ENCODE data around the gene FASTK.

FASTK gene

GRCh38 chr7:151115836-151116418, 35.3 kb upstream of the FASTK start:
- Histone ChIP-seq H3K4me3 (ENCODE audit: low read length) (no peak overlapping the region), H3K27me3 (ENCODE audit: control insufficient read depth, insufficient read depth, low read length) (no peaks in the 10 kb centered on the region), H3K4me1 (ENCODE audit: control insufficient read depth, insufficient read depth, low read length) (peaks cover 39% of the 10 kb centered on the region), H3K9me3 (ENCODE audit: control insufficient read depth, low read length) (no peaks in the 10 kb centered on the region), H3K9ac (ENCODE audit: low read length) (peak overlapping the region; percentile 53), H3K36me3 (ENCODE audit: control insufficient read depth, insufficient read depth, low read length) (no peaks in the 10 kb centered on the region)

GRCh38 chr7:151115121-151115835, 34.7 kb upstream of the FASTK start:
- H3K36me3 ChIP-seq (ENCODE audit: control insufficient read depth, insufficient read depth, low read length), result no peaks in the 10 kb centered on the region
- peaks cover 45% of the 10 kb centered on the region for H3K4me1 ChIP-seq (ENCODE audit: control insufficient read depth, insufficient read depth, low read length)
- H3K4me3 ChIP-seq (ENCODE audit: low read length), result no peak overlapping the region
- H3K9ac ChIP-seq (ENCODE audit: low read length), result peak overlapping the region; percentile 53
- H3K9me3 ChIP-seq (ENCODE audit: control insufficient read depth, low read length), result no peaks in the 10 kb centered on the region
- no peaks in the 10 kb centered on the region for H3K27me3 ChIP-seq (ENCODE audit: control insufficient read depth, insufficient read depth, low read length)

GRCh38 chr7:151114151-151115090, 33.8 kb upstream of the FASTK start:
- no peaks in the 10 kb centered on the region for H3K9me3 ChIP-seq (ENCODE audit: control insufficient read depth, low read length)
- no peaks in the 10 kb centered on the region for H3K36me3 ChIP-seq (ENCODE audit: control insufficient read depth, insufficient read depth, low read length)
- H3K4me1 ChIP-seq (ENCODE audit: control insufficient read depth, insufficient read depth, low read length), result peaks cover 45% of the 10 kb centered on the region
- H3K27me3 ChIP-seq (ENCODE audit: control insufficient read depth, insufficient read depth, low read length), result no peaks in the 10 kb centered on the region
- no peak overlapping the region for H3K4me3 ChIP-seq (ENCODE audit: low read length)
- H3K9ac ChIP-seq (ENCODE audit: low read length), result peak overlapping the region; percentile 45

GRCh38 chr7:151113344-151114150, 32.9 kb upstream of the FASTK start:
- H3K36me3 ChIP-seq (ENCODE audit: control insufficient read depth, insufficient read depth, low read length), result no peaks in the 10 kb centered on the region
- peak overlapping the region; percentile 45 for H3K9ac ChIP-seq (ENCODE audit: low read length)
- H3K27me3 ChIP-seq (ENCODE audit: control insufficient read depth, insufficient read depth, low read length), result no peaks in the 10 kb centered on the region
- no peak overlapping the region for H3K4me3 ChIP-seq (ENCODE audit: low read length)
- peaks cover 45% of the 10 kb centered on the region for H3K4me1 ChIP-seq (ENCODE audit: control insufficient read depth, insufficient read depth, low read length)
- H3K9me3 ChIP-seq (ENCODE audit: control insufficient read depth, low read length), result no peaks in the 10 kb centered on the region

DNA sequence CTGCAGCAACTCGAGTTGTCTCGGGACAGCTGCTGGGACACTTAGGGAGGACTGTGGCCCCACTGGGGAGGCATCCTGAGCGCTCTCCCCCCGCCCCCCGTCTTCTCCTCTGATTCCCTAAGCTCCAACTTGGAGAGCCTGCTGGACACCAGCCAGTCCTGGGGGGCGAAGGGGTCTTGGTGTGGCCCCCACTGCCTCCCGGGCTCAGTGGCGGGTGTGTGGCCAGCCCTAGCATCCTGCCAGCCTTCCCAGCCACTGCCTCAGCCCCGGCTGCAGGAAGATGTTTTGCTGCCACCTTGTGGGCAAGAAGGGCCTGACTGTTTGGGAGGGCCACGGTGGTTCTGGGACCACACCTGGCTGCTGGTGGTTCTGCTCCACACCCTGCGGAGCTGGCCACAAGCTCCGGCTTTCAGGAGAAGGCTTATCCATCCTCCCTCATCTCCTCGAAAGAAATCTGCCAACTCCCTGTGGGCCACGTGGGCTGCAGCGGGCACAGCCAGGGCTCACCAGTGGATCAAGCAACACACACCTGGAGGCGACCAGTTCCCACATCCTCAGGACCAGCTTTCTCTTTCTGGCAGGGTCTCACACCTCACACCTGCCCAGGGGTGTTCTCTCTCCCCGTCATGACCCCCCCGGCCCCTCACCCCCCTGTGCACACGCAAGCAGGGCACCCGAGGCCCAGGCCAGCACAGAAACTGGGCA, 30.5 kb upstream of the FASTK start:
- H3K4me3 ChIP-seq (ENCODE audit: low read length), result no peak overlapping the region
- peak overlapping the region; percentile 34 for H3K9ac ChIP-seq (ENCODE audit: low read length)
- no peaks in the 10 kb centered on the region for H3K27me3 ChIP-seq (ENCODE audit: control insufficient read depth, insufficient read depth, low read length)
- no peaks in the 10 kb centered on the region for H3K36me3 ChIP-seq (ENCODE audit: control insufficient read depth, insufficient read depth, low read length)
- H3K9me3 ChIP-seq (ENCODE audit: control insufficient read depth, low read length), result no peaks in the 10 kb centered on the region
- H3K4me1 ChIP-seq (ENCODE audit: control insufficient read depth, insufficient read depth, low read length), result peaks cover 37% of the 10 kb centered on the region

DNA sequence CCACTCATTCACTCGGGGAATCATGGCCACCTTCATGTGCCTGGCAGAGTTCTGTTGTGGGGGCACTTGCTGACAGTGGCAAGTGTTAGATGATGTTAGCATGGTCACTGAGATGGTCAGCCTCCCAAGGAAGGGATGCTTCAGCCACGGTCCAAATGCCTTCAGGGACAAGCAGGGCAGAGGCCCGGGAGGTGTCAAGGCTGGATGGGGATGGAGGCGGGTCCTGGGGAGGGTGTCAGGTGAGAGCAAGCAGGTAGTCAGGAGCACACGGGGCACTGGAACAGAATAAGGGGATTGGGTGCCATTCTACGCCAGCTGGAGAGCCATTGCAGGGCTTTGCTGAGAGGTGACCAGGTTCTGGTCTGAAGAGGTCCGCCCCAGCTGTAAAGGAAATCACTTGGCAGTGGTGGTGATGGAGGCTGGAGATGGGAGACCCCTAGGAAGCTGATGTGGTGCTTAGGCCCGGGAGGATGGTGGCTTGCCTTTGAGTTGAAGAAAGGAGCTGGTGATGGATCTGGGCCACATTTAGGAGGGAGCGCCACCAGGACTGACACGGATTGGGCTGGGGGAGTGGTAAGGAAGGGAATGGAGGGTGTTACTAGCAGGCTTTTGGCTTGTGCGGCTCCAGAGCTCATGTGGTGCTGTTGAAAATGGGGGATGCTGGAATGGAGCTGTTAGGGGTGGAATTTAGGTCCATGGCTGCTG, 29.8 kb upstream of the FASTK start:
- H3K4me1 ChIP-seq (ENCODE audit: control insufficient read depth, insufficient read depth, low read length), result peaks cover 31% of the 10 kb centered on the region
- H3K4me3 ChIP-seq (ENCODE audit: low read length), result no peak overlapping the region
- no peak overlapping the region for H3K9ac ChIP-seq (ENCODE audit: low read length)
- H3K9me3 ChIP-seq (ENCODE audit: control insufficient read depth, low read length), result no peaks in the 10 kb centered on the region
- no peaks in the 10 kb centered on the region for H3K36me3 ChIP-seq (ENCODE audit: control insufficient read depth, insufficient read depth, low read length)
- H3K27me3 ChIP-seq (ENCODE audit: control insufficient read depth, insufficient read depth, low read length), result no peaks in the 10 kb centered on the region

DNA sequence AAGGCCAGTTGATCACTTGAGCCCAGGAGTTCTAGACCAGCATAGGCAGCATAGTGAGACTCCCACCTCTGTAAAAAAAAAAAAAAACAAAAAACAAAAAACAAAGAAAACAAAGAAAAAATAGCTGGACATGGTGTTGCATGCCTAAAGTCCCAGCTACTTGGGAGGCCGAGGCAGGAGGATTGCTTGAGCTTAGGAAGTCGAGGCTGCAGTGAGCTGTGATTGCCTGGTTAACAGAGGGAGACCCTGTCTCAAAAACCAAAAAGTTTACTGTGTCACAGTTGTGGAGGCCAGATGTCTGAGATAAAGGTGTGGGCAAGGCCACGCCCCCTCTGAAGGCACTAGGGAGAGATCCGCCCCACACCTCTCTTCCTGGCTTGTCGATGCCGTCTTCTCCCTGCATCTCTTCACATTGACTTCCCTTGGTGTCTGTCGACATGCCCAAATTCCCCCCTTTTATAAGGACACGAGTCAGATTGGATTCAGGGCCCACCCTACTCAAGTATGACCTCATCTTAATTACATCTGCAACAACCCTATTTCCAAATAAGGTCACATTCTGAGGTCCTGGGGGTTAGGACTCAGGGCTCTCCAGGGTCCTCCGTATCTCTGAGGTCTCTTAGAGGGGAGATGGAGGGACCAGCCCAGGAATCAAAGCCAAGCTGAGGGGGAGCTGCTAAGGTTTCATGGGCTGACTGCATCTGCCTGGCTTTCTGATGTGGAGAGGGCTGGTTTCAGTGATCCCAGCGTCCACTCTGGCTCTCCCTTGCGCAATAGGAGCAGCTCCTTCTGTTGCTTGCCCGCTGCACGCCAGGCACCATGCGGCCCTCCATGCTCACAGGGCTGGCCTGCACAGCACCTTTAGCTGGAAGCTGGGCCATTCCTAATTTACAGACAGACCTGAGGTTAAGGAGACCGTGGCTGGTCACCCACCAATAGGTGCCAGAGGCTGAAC, 28.8 kb upstream of the FASTK start:
- Histone ChIP-seq H3K36me3 (ENCODE audit: control insufficient read depth, insufficient read depth, low read length) (no peaks in the 10 kb centered on the region), H3K9ac (ENCODE audit: low read length) (no peak overlapping the region), H3K4me1 (ENCODE audit: control insufficient read depth, insufficient read depth, low read length) (peaks cover 30% of the 10 kb centered on the region), H3K27me3 (ENCODE audit: control insufficient read depth, insufficient read depth, low read length) (no peaks in the 10 kb centered on the region), H3K4me3 (ENCODE audit: low read length) (no peak overlapping the region), H3K9me3 (ENCODE audit: control insufficient read depth, low read length) (no peaks in the 10 kb centered on the region)

DNA sequence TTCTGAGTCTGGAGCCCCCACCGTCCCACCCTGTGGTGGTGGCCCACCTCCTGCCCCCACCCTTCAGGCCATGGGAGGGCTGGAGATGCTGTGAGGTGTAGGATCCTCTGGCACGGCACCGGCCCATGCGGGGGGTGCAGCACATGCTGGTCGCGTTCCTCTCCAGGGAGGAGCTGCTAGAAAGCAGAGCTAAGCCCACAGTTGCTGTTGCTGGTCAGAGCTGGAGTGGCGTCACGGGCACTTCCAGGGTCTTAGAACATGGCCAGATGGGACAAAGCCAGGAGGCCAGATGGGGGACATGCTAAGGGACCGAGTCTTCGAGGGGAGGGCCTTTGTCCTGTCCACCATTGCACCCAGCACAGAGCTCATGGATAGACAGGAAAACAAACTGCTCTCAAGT, 27.3 kb upstream of the FASTK start:
- no peaks in the 10 kb centered on the region for H3K27me3 ChIP-seq (ENCODE audit: control insufficient read depth, insufficient read depth, low read length)
- peaks cover 18% of the 10 kb centered on the region for H3K4me1 ChIP-seq (ENCODE audit: control insufficient read depth, insufficient read depth, low read length)
- no peak overlapping the region for H3K9ac ChIP-seq (ENCODE audit: low read length)
- H3K9me3 ChIP-seq (ENCODE audit: control insufficient read depth, low read length), result no peaks in the 10 kb centered on the region
- H3K4me3 ChIP-seq (ENCODE audit: low read length), result no peak overlapping the region
- no peaks in the 10 kb centered on the region for H3K36me3 ChIP-seq (ENCODE audit: control insufficient read depth, insufficient read depth, low read length)

GRCh38 chr7:151104411-151105235, 24.0 kb upstream of the FASTK start:
- Histone ChIP-seq H3K4me3 (ENCODE audit: low read length) (no peak overlapping the region), H3K27me3 (ENCODE audit: control insufficient read depth, insufficient read depth, low read length) (no peaks in the 10 kb centered on the region), H3K36me3 (ENCODE audit: control insufficient read depth, insufficient read depth, low read length) (no peaks in the 10 kb centered on the region), H3K4me1 (ENCODE audit: control insufficient read depth, insufficient read depth, low read length) (no peaks in the 10 kb centered on the region), H3K9ac (ENCODE audit: low read length) (no peak overlapping the region), H3K9me3 (ENCODE audit: control insufficient read depth, low read length) (no peaks in the 10 kb centered on the region)
